ENCODE measurements around the gene IQCH. TPM values are rescaled to one million over a fixed set of nuclear protein-coding genes. Genes with fewer than 3 reads are reported as not detected.

Gene IQCH
- total RNA-seq, 4 donors from 2014 or later: 0.27 to 4.6 (median 1.1) TPM; not detected in 1

DNA sequence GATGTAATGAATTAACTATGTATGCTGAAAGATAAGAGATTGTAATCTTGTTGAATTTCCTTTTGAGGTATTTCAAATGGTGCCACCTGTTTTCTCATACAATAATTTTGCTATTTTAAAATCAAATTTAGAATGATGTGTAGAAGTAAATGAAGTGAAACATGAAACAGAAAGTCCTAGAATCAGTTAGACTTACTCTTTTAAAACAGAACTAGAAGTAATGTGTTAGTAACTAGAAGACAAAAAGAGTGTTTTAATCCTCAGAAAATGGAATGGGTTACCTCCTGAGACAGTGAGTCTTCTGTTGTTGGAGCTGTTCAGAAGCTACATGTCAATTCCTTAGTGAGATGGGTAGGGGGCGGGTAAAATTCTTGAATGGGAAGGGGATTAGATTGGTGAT, 279.8 kb downstream of the IQCH start:
- H3K27ac ChIP-seq: no peak overlapping the region
- no peaks in the 10 kb centered on the region for H3K27me3 ChIP-seq
- H3K4me3 ChIP-seq: no peak overlapping the region
- no peaks in the 10 kb centered on the region for H3K4me1 ChIP-seq
- H3K36me3 ChIP-seq: peaks cover 0 to 6% of the 10 kb centered on the region in 2 donors
- ATAC-seq: no peak
- no peaks in the 10 kb centered on the region for H3K9me3 ChIP-seq
- TF ChIP-seq POLR2AphosphoS5 (IDR thresholded peaks at IDR 0.05) (no peak), POLR2A (IDR thresholded peaks at IDR 0.05) (no peak), CTCF (IDR thresholded peaks at IDR 0.05) (no peak), EP300 (IDR thresholded peaks at IDR 0.05) (no peak)
- 83 to 100% methylated on average over 1 of the region's 1 CpG for WGBS, 2 donors (ENCODE audit: low coverage in 1 of 2)

DNA sequence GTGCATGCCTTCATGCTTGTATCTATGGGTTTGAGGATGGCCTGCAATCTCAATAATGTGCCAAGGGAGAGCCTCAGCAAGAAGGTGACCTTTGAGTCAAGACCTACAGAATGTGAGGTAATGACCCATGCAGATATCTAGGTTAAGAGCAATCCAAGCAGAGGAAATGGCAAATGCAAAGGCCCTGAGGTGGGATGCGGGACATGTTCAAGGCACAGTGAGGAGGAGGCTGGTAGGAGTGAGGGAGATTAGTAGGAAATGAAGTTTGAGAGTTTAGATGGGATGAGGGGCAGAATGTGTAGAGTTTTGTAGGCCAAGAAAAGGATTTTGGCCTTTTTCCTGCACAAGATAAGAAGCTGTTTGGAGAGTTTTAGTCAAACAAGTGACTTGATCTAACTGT, 283.2 kb downstream of the IQCH start:
- 100% methylated on average over 1 of the region's 1 CpG for WGBS, 2 donors (ENCODE audit: low coverage in 1 of 2)

GRCh38 chr15:67542420-67543347, 288.1 kb downstream of the IQCH start, which contains the start of gene MAP2K5:
TSS of gene MAP2K5 (plus strand) at chr15:67542703. CDS start at chr15:67543336, 633 bp downstream.
- no peaks in the 10 kb centered on the region for H3K27me3 ChIP-seq
- peak within 1 kb of the TSS; percentile 68 to 87 for H3K4me3 ChIP-seq
- TF ChIP-seq POLR2AphosphoS5 (IDR thresholded peaks at IDR 0.05) (peak; percentile 48), CTCF (IDR thresholded peaks at IDR 0.05) (peak in 1 of 4 experiments; percentile 25), POLR2A (IDR thresholded peaks at IDR 0.05) (peak; percentile 71 to 73), EP300 (IDR thresholded peaks at IDR 0.05) (no peak)
- peak; percentile 92 for ATAC-seq
- no peaks in the 10 kb centered on the region for H3K9me3 ChIP-seq
- H3K27ac ChIP-seq: peak within 1 kb of the TSS; percentile 60 to 91 (median 88)
- peaks cover 0 to 19% of the 10 kb centered on the region in 2 donors for H3K36me3 ChIP-seq
- 0 to 1% methylated on average over 10 to 12 of the region's 91 CpGs for WGBS, 2 donors (ENCODE audit: low coverage in 1 of 2)
- H3K4me1 ChIP-seq: peaks cover 0 to 44% (median 8%) of the 10 kb centered on the region in 3 donors

More for the DNA sequence above, 283.2 kb downstream of the IQCH start:
- no peak for TF ChIP-seq EP300 (IDR thresholded peaks at IDR 0.05)
- TF ChIP-seq CTCF (IDR thresholded peaks at IDR 0.05): no peak
- no peak for TF ChIP-seq POLR2AphosphoS5 (IDR thresholded peaks at IDR 0.05)
- no peak for TF ChIP-seq POLR2A (IDR thresholded peaks at IDR 0.05)
- Histone ChIP-seq H3K36me3 (no peaks in the 10 kb centered on the region), H3K4me1 (peaks cover 0 to 9% (median 0%) of the 10 kb centered on the region in 3 donors), H3K27me3 (no peaks in the 10 kb centered on the region), H3K27ac (no peak overlapping the region), H3K4me3 (no peak overlapping the region), H3K9me3 (no peaks in the 10 kb centered on the region)
- no peak for ATAC-seq

DNA sequence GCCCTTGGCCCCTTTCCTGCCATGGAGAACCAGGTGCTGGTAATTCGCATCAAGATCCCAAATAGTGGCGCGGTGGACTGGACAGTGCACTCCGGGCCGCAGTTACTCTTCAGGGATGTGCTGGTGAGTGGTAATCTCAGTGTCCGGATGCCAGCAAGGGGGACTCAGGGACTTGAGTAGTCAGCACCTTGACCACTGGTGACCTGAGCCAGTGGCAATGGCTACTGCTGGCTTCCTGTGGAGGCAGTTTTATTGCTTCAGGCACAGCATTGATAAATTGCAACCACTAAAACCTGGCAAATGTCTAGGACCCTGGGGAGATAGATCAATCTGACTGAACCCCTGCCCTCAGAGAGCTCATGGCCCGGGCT, 288.7 kb downstream of the IQCH start:
- no peak for TF ChIP-seq CTCF (IDR thresholded peaks at IDR 0.05)
- TF ChIP-seq POLR2A (IDR thresholded peaks at IDR 0.05): no peak
- no peak for TF ChIP-seq EP300 (IDR thresholded peaks at IDR 0.05)
- TF ChIP-seq POLR2AphosphoS5 (IDR thresholded peaks at IDR 0.05): no peak
- ATAC-seq: peak; percentile 18
- Histone ChIP-seq H3K36me3 (peaks cover 0 to 19% of the 10 kb centered on the region in 2 donors), H3K27me3 (no peaks in the 10 kb centered on the region), H3K4me1 (peaks cover 0 to 51% (median 8%) of the 10 kb centered on the region in 3 donors), H3K4me3 (peak overlapping the region; percentile 68 to 87), H3K27ac (peak overlapping the region; percentile 60 to 91 (median 88)), H3K9me3 (no peaks in the 10 kb centered on the region)
- WGBS, 2 donors (ENCODE audit: low coverage in 1 of 2): 33% methylated on average over 1 of the region's 7 CpGs; no CpG with 5 or more reads in 1 of the 2 donors
